Measurements from ENCODE around the gene CNOT10. TPM values are rescaled to one million over a fixed set of nuclear protein-coding genes. Genes with fewer than 3 reads are reported as not detected.

Gene CNOT10
- total RNA-seq (2022; extraction: Qiagen RNA extraction): 22.4 to 29.5 TPM (median 28.1 TPM) in 5 replicates

GRCh38 chr3:32684800-32685542 lies at the start of gene CNOT10:
Gene CNOT10 (plus strand): TSS chr3:32685188. CDS start chr3:32685461, 273 bp downstream.

GRCh38 chr3:32817558-32818228 lies 132.7 kb downstream of the CNOT10 start, which contains the start of gene TRIM71:
Gene TRIM71 (plus strand): TSS chr3:32817997. CDS start chr3:32818081, 84 bp downstream.

Other genes starting within 250 kb of the CNOT10 start
- 34.3 to 41.8 TPM (median 40.6 TPM) in 5 replicates for gene CMTM6, start 182.3 kb upstream of the CNOT10 start, total RNA-seq (2022; extraction: Qiagen RNA extraction)
- 37.4 to 50.8 TPM (median 41.0 TPM) in 5 replicates for gene DYNC1LI1, start 114.3 kb upstream of the CNOT10 start, total RNA-seq (2022; extraction: Qiagen RNA extraction)
- gene TRIM71, start 132.8 kb downstream of the CNOT10 start, total RNA-seq (2022; extraction: Qiagen RNA extraction): not detected in 5 replicates